Ishikawa (cell line): ENCODE measurements around the gene MSANTD1.

ENCODE experiments used
- CEBPB ChIP-seq: IDR thresholded peaks from 2 replicates; pipeline ENCODE4 v1.6.1; 2012
- CREB1 ChIP-seq: IDR thresholded peaks from 2 replicates; pipeline ENCODE4 v1.6.1; 2012; ENCODE audit warnings: low read depth
- EGR1 ChIP-seq: IDR thresholded peaks from 2 replicates; pipeline ENCODE4 v1.6.1; 2012
- EP300 ChIP-seq: IDR thresholded peaks from 2 replicates; pipeline ENCODE4 v1.6.1; 2012; ENCODE audit warnings: borderline replicate concordance
- FOXM1 ChIP-seq: IDR thresholded peaks from 2 replicates; pipeline ENCODE4 v1.6.1; 2012; ENCODE audit warnings: low read depth, borderline replicate concordance
- NFIC ChIP-seq: IDR thresholded peaks from 2 replicates; pipeline ENCODE4 v1.6.1; 2012
- RAD21 ChIP-seq: IDR thresholded peaks from 2 replicates; pipeline ENCODE4 v1.6.1; 2012; ENCODE audit warnings: low read depth
- TAF1 ChIP-seq: IDR thresholded peaks from 2 replicates; pipeline ENCODE4 v1.6.1; 2012; ENCODE audit warnings: low read depth, mild to moderate bottlenecking
- TCF12 ChIP-seq: IDR thresholded peaks from 2 replicates; pipeline ENCODE4 v1.6.1; 2012; ENCODE audit warnings: low read depth
- TEAD4 ChIP-seq: IDR thresholded peaks from 2 replicates; pipeline ENCODE4 v1.6.1; 2012
- YY1 ChIP-seq: IDR thresholded peaks from 2 replicates; pipeline ENCODE4 v1.6.1; 2012; ENCODE audit warnings: low read depth
- ZBTB7A ChIP-seq: IDR thresholded peaks from 2 replicates; pipeline ENCODE4 v1.6.1; 2012; ENCODE audit warnings: low read depth
- TF ChIP-seq, protein P1 (sequence below): IDR thresholded peaks from 2 replicates; pipeline ENCODE4 v1.6.1; 2012
- TF ChIP-seq, protein P2 (sequence below): IDR thresholded peaks from 2 replicates; pipeline ENCODE4 v1.6.1; 2012; ENCODE audit warnings: low read depth, mild to moderate bottlenecking
- TF ChIP-seq, protein P3 (sequence below): IDR thresholded peaks from 2 replicates; pipeline ENCODE4 v1.6.1; 2012

Gene MSANTD1

DNA sequence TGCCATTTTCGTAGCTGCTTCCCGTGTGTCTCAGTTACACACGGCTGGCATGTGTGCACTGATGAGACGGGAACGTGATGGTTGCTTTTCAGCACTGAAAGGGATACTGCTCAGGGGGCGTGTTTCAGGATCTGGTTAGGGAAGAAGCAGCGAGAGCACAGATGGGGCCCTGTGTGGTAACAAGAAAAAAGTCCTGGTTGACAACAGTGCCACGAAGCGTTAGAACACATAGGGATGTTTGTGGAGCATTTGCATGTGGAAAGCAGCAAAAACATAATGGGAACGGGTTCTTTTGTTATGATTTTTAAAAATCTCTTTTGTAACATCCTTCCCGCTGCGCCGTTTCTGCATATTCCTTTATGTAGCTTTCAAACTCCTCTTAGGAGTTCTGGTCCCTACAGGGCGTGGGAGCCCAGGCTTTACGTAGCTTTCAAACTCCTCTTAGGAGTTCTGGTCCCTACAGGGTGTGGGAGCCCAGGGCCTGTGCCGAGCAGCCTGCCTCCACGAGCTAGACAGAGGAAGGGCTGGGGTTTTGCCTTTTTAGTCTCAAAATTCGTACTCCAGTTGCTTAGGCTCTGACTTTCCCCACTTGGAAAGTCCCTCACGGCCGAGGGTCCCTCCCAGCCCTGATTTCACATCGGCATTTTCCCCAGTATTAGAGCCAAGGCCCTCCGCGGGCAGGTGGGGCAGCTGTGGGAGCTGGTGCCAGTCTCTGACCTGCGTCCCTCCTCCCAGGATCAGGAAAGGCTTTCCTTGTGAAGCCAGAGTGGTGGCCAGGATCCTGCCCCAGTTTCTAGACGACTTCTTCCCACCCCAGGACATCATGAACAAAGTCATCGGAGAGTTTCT lies 11.0 kb upstream of the MSANTD1 start:
- TF ChIP-seq, protein P1, sequence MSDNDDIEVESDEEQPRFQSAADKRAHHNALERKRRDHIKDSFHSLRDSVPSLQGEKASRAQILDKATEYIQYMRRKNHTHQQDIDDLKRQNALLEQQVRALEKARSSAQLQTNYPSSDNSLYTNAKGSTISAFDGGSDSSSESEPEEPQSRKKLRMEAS: no peak
- TF ChIP-seq TEAD4: no peak
- TF ChIP-seq ZBTB7A: no peak
- TF ChIP-seq, protein P2, sequence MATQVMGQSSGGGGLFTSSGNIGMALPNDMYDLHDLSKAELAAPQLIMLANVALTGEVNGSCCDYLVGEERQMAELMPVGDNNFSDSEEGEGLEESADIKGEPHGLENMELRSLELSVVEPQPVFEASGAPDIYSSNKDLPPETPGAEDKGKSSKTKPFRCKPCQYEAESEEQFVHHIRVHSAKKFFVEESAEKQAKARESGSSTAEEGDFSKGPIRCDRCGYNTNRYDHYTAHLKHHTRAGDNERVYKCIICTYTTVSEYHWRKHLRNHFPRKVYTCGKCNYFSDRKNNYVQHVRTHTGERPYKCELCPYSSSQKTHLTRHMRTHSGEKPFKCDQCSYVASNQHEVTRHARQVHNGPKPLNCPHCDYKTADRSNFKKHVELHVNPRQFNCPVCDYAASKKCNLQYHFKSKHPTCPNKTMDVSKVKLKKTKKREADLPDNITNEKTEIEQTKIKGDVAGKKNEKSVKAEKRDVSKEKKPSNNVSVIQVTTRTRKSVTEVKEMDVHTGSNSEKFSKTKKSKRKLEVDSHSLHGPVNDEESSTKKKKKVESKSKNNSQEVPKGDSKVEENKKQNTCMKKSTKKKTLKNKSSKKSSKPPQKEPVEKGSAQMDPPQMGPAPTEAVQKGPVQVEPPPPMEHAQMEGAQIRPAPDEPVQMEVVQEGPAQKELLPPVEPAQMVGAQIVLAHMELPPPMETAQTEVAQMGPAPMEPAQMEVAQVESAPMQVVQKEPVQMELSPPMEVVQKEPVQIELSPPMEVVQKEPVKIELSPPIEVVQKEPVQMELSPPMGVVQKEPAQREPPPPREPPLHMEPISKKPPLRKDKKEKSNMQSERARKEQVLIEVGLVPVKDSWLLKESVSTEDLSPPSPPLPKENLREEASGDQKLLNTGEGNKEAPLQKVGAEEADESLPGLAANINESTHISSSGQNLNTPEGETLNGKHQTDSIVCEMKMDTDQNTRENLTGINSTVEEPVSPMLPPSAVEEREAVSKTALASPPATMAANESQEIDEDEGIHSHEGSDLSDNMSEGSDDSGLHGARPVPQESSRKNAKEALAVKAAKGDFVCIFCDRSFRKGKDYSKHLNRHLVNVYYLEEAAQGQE: no peak
- TF ChIP-seq CEBPB: no peak
- TF ChIP-seq, protein P3, sequence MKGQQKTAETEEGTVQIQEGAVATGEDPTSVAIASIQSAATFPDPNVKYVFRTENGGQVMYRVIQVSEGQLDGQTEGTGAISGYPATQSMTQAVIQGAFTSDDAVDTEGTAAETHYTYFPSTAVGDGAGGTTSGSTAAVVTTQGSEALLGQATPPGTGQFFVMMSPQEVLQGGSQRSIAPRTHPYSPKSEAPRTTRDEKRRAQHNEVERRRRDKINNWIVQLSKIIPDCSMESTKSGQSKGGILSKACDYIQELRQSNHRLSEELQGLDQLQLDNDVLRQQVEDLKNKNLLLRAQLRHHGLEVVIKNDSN: no peak
- no peak for TF ChIP-seq RAD21
- TF ChIP-seq NFIC: no peak
- TF ChIP-seq EGR1: no peak
- no peak for TF ChIP-seq FOXM1
- no peak for TF ChIP-seq CREB1
- TF ChIP-seq TAF1: no peak
- no peak for TF ChIP-seq TCF12
- no peak for TF ChIP-seq EP300
- no peak for TF ChIP-seq YY1

DNA sequence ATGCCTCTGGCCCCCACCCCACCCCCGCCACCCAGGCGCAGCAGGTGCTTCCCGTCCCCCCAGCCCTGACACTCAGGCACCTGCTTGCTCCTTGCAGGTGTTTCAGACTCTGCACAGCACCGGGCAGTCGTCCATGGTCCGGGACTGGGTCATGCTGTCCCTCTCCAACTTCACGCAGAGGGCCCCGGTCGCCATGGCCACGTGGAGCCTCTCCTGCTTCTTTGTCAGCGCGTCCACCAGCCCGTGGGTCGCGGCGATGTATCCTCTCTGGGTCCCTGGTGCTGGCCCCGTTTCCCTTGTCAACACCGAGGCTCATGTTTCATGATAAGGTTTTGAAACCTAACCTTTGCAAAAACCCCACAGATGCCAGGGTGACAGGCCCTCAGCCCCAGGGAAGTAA lies 10.2 kb upstream of the MSANTD1 start:
- TF ChIP-seq CEBPB (no peak), CREB1 (no peak), RAD21 (no peak)
- TF ChIP-seq, protein P2: no peak

DNA sequence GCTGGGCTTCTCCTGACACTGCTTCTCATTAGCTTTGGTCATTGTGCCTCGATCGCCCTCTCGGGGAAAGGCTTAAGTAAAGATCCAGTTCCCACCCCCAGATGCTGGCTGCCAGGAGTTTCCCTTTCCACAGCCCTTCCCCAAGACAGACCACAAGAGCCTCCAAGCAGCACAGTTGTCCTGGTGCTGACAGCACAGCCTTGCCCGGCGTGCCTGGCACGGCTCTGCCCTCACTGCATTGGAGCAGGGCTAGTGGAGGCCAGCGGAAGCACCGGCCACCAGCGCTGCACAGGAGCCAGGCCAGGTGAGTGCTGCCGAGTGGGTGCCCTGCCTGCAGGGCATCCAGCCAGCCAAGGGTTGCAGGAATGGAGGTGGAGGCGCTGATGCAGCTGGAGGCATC lies 9.7 kb upstream of the MSANTD1 start:
- TF ChIP-seq EGR1 (no peak), YY1 (no peak), NFIC (no peak), RAD21 (no peak), TEAD4 (no peak), FOXM1 (no peak), TCF12 (no peak)
- TF ChIP-seq, protein P3: no peak
- TF ChIP-seq, protein P1: no peak
- TF ChIP-seq, protein P2: no peak

DNA sequence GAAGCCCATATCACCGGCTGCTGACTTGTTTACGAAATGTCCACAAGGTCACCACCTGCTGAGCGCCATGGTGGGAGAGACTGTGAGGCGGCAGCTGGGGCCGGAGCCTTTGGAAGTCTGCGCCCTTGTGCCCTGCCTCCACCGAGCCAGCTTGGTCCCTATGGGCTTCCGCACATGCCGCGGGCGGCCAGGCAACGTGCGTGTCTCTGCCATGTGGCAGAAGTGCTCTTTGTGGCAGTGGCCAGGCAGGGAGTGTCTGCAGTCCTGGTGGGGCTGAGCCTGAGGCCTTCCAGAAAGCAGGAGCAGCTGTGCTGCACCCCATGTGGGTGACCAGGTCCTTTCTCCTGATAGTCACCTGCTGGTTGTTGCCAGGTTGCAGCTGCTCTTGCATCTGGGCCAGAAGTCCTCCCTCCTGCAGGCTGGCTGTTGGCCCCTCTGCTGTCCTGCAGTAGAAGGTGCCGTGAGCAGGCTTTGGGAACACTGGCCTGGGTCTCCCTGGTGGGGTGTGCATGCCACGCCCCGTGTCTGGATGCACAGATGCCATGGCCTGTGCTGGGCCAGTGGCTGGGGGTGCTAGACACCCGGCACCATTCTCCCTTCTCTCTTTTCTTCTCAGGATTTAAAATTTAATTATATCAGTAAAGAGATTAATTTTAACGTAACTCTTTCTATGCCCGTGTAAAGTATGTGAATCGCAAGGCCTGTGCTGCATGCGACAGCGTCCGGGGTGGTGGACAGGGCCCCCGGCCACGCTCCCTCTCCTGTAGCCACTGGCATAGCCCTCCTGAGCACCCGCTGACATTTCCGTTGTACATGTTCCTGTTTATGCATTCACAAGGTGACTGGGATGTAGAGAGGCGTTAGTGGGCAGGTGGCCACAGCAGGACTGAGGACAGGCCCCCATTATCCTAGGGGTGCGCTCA lies 8.7 kb upstream of the MSANTD1 start:
- TF ChIP-seq, protein P2: no peak
- TF ChIP-seq, protein P1: no peak
- TF ChIP-seq TCF12 (no peak), CREB1 (no peak), FOXM1 (no peak), EP300 (no peak), RAD21 (no peak), CEBPB (no peak)
